HEK293 (cell line): ENCODE results near the gene CORO7.
A peak's percentile ranks its signal among the peaks of the same experiment; 100 is the strongest.

Experiments used
- CTCF ChIA-PET: fragments of 350-600 bp; formaldehyde crosslinking; extraction: SDS; loops from one replicate; lab custom pipeline; 2021; ENCODE audit warnings: antibody characterized with exemption; lab: Yijun Ruan, JAX
- POLR2A ChIA-PET: fragments of 300-600 bp; formaldehyde crosslinking; extraction: SDS; loops from one replicate; lab custom pipeline; 2020; ENCODE audit warnings: antibody characterized with exemption, inconsistent platforms; lab: Yijun Ruan, JAX
- H3K27ac ChIP-seq: fragments of 200-500 bp; sonication (Bioruptor generic); 2 replicates; pipeline ENCODE4 v1.5.1; 2014; ENCODE audit warnings: low read depth, low read length, control low read depth, inconsistent platforms; ENCODE audit errors: extremely low read depth
- H3K36me3 ChIP-seq, 2 experiments: fragments of 200-500 bp in 1 of 2; sonication (Bioruptor generic) in 1 of 2; 1 replicate in 1 of 2; 2 replicates in 1 of 2; pipeline ENCODE4 v1.5.1; 2014 to 2017; ENCODE audit warnings: inconsistent platforms in 2 of 2, low read length in 2 of 2; ENCODE audit not compliant: control insufficient read depth in 2 of 2, insufficient read depth in 1 of 2
- H3K4me1 ChIP-seq: fragments of 200-500 bp; sonication (Bioruptor generic); 2 replicates; pipeline ENCODE4 v1.5.1; 2014; ENCODE audit warnings: mild to moderate bottlenecking, low read length, inconsistent platforms; ENCODE audit not compliant: control insufficient read depth, insufficient read depth
- H3K4me3 ChIP-seq: 2 replicates; pipeline ENCODE4 v1.5.1; 2011; ENCODE audit warnings: low read depth, mild to moderate bottlenecking, control low read depth, low read length, moderate library complexity
- H3K9me3 ChIP-seq: fragments of 200-500 bp; sonication (Bioruptor generic); 2 replicates; pipeline ENCODE4 v1.5.1; 2014; ENCODE audit warnings: low read depth, low read length, inconsistent platforms; ENCODE audit not compliant: control insufficient read depth, insufficient read depth
- EGR2 ChIP-seq: fragments of 450-650 bp; formaldehyde crosslinking; IDR thresholded peaks from 2 replicates; pipeline ENCODE4 v1.5.1; 2016; ENCODE audit warnings: low read depth, missing biosample characterization, missing genetic modification characterization
- GLIS2 ChIP-seq: fragments of 450-650 bp; formaldehyde crosslinking; IDR thresholded peaks from 2 replicates; pipeline ENCODE4 v1.5.1; 2016; ENCODE audit warnings: missing biosample characterization, missing genetic modification characterization
- HOXD13 ChIP-seq: sonication (generic); formaldehyde crosslinking; IDR thresholded peaks from 2 replicates; pipeline ENCODE4 v1.8.0; 2022; ENCODE audit warnings: missing genetic modification reagents, borderline replicate concordance
- KLF1 ChIP-seq: fragments of 450-650 bp; formaldehyde crosslinking; IDR thresholded peaks from 2 replicates; pipeline ENCODE4 v1.5.1; 2016; ENCODE audit warnings: missing biosample characterization, missing genetic modification characterization
- ZBTB8A ChIP-seq: fragments of 450-650 bp; formaldehyde crosslinking; IDR thresholded peaks from 2 replicates; pipeline ENCODE4 v1.5.1; 2016; ENCODE audit warnings: missing biosample characterization, missing genetic modification characterization
- ZFP69B ChIP-seq: fragments of 450-650 bp; formaldehyde crosslinking; IDR thresholded peaks from 2 replicates; pipeline ENCODE4 v1.5.1; 2016; ENCODE audit warnings: missing biosample characterization, missing genetic modification characterization
- ZIC2 ChIP-seq: fragments of 450-650 bp; formaldehyde crosslinking; IDR thresholded peaks from 2 replicates; pipeline ENCODE4 v1.5.1; 2016; ENCODE audit warnings: missing biosample characterization, missing genetic modification characterization
- ZNF10 ChIP-seq: fragments of 450-650 bp; formaldehyde crosslinking; IDR thresholded peaks from 2 replicates; pipeline ENCODE4 v1.5.1; 2017; ENCODE audit warnings: missing biosample characterization, missing genetic modification characterization
- ZNF335 ChIP-seq: fragments of 450-650 bp; formaldehyde crosslinking; conservative IDR thresholded peaks from 2 replicates; pipeline ENCODE4 v1.5.1; 2016; ENCODE audit warnings: missing biosample characterization, missing genetic modification characterization
- ZNF510 ChIP-seq: fragments of 450-650 bp; formaldehyde crosslinking; IDR thresholded peaks from 2 replicates; pipeline ENCODE4 v1.5.1; 2018; ENCODE audit warnings: mild to moderate bottlenecking, missing genetic modification characterization, missing biosample characterization; ENCODE audit not compliant: insufficient replicate concordance
- ZNF664 ChIP-seq: fragments of 450-650 bp; formaldehyde crosslinking; IDR thresholded peaks from 2 replicates; pipeline ENCODE4 v1.5.1; 2016; ENCODE audit warnings: missing biosample characterization, missing genetic modification characterization

Gene CORO7

GRCh38 chr16:4338125-4338582, 78.2 kb downstream of the CORO7 start:
- Histone ChIP-seq H3K9me3 (no peaks in the 10 kb centered on the region), H3K36me3 (peaks cover 0 to 48% of the 10 kb centered on the region in 2 experiments; a peak in 2 of 3 replicates), H3K4me1 (peaks cover 2% of the 10 kb centered on the region; the same call in 1 of the 2 replicates), H3K4me3 (no peak overlapping the region), H3K27ac (0 out of 2 replicates have a peak overlapping the region, but pooled peaks have one; percentile 9)
- ChIA-PET POLR2A (no interaction called here), CTCF (interaction anchor here (2.2 to 2.6 kb wide), 2 partner anchors 49 to 65 kb away, joined by 8 to 18 read pairs; no protein-coding TSS in a partner anchor)
- TF ChIP-seq EGR2 (tag by site-specific recombination) (no peak), GLIS2 (tag by site-specific recombination) (peak; percentile 18; the same call in 1 of the 2 replicates), ZIC2 (tag by site-specific recombination) (peak; percentile 17; the same call in 1 of the 2 replicates)

- POLR2A ChIA-PET = no interaction called here
Measured at GRCh38 chr16:4337540-4338088, 78.8 kb downstream of the CORO7 start.

GRCh38 chr16:4336701-4337539, 79.5 kb downstream of the CORO7 start:
- TF ChIP-seq GLIS2 (tag by site-specific recombination) (peak; percentile 96), ZBTB8A (tag by site-specific recombination) (0 out of 2 replicates have a peak, but pooled peaks have one; percentile 9), ZNF335 (tag by site-specific recombination) (no peak)
- POLR2A ChIA-PET = no interaction called here
- Histone ChIP-seq H3K9me3 (no peaks in the 10 kb centered on the region), H3K36me3 (peaks cover 0 to 49% of the 10 kb centered on the region in 2 experiments; a peak in 1 of 3 replicates), H3K27ac (no peak overlapping the region), H3K4me3 (no peak overlapping the region), H3K4me1 (peaks cover 2% of the 10 kb centered on the region; the same call in 1 of the 2 replicates)
- CTCF ChIA-PET = interaction anchor here (0.6 to 2.6 kb wide), 2 partner anchors 26 to 48 kb away, joined by 4 to 8 read pairs; no protein-coding TSS in a partner anchor

More at GRCh38 chr16:4337540-4338088, 78.8 kb downstream of the CORO7 start:
- Histone ChIP-seq H3K4me1 (peaks cover 2% of the 10 kb centered on the region; the same call in 1 of the 2 replicates), H3K36me3 (peaks cover 0 to 44% of the 10 kb centered on the region in 2 experiments; a peak in 2 of 3 replicates), H3K27ac (no peak overlapping the region), H3K4me3 (no peak overlapping the region), H3K9me3 (no peaks in the 10 kb centered on the region)
- TF ChIP-seq ZNF10 (tag by site-specific recombination) (peak; percentile 57; the same call in 1 of the 2 replicates), ZNF664 (tag by site-specific recombination) (no peak), KLF1 (peak; percentile 41; the same call in 1 of the 2 replicates), ZFP69B (tag by site-specific recombination) (no peak), HOXD13 (CRISPR knock-in tag) (no peak)
- CTCF ChIA-PET = interaction anchor here (2.2 to 2.6 kb wide), 2 partner anchors 49 to 65 kb away, joined by 8 to 18 read pairs; no protein-coding TSS in a partner anchor

GRCh38 chr16:4334724-4335495, 81.5 kb downstream of the CORO7 start:
- ChIA-PET CTCF (interaction anchor here (0.7 to 2.3 kb wide), 4 partner anchors 46 to 935 kb away, joined by 3 to 6 read pairs (median 4); no protein-coding TSS in a partner anchor), POLR2A (interaction anchor here (0.8 kb wide), 1 partner anchor 38 kb away, joined by 3 read pairs; no protein-coding TSS in a partner anchor)
- peaks cover 0 to 38% of the 10 kb centered on the region in 2 experiments; a peak in 1 of 3 replicates for H3K36me3 ChIP-seq
- H3K4me1 ChIP-seq = no peaks in the 10 kb centered on the region; the same call in 1 of the 2 replicates
- TF ChIP-seq ZIC2 (tag by site-specific recombination) (no peak), GLIS2 (tag by site-specific recombination) (peak; percentile 60; the same call in 1 of the 2 replicates), ZNF510 (no peak)
- H3K9me3 ChIP-seq = no peaks in the 10 kb centered on the region
- H3K27ac ChIP-seq = no peak overlapping the region
- no peak overlapping the region for H3K4me3 ChIP-seq
